ENCODE measurements around the gene PSMF1. TPM values are rescaled to one million over a fixed set of nuclear protein-coding genes. Genes with fewer than 3 reads are reported as not detected.

PSMF1 gene
- total and polyA plus RNA-seq, 2 donors from 2014 or later = 93.2 to 135 TPM

DNA sequence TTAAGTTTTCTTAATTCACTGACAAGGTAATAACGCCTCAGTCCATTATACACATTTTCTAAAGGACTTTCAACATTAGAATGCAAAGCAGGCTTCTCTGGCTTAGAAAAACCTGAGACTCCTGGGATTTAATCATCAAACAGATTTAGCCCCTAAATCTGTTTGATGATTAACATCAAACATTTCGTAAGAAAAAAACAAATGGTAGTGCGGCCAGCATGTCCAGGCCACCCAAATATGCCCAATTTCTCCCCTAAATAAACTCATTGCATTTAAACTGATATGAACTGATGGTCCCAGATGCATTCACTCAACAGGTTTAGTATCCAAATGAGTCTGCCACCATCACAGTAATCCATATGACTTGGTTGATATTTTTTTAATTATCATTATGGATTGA, 60.2 kb downstream of the PSMF1 start:
- no peaks in the 10 kb centered on the region for H3K4me1 ChIP-seq (ENCODE audit: control insufficient read depth in 2 of 3, insufficient read depth in 2 of 3, low read depth in 1 of 3, low read length in 3 of 3)
- no peak for DNase-seq
- no peaks in the 10 kb centered on the region for H3K9me3 ChIP-seq (ENCODE audit: control insufficient read depth in 2 of 3, insufficient read depth in 1 of 3, low read length in 3 of 3)
- H3K27ac ChIP-seq (ENCODE audit: low read depth in 2 of 2, low read length in 2 of 2) = no peak overlapping the region
- TF ChIP-seq, protein P1, sequence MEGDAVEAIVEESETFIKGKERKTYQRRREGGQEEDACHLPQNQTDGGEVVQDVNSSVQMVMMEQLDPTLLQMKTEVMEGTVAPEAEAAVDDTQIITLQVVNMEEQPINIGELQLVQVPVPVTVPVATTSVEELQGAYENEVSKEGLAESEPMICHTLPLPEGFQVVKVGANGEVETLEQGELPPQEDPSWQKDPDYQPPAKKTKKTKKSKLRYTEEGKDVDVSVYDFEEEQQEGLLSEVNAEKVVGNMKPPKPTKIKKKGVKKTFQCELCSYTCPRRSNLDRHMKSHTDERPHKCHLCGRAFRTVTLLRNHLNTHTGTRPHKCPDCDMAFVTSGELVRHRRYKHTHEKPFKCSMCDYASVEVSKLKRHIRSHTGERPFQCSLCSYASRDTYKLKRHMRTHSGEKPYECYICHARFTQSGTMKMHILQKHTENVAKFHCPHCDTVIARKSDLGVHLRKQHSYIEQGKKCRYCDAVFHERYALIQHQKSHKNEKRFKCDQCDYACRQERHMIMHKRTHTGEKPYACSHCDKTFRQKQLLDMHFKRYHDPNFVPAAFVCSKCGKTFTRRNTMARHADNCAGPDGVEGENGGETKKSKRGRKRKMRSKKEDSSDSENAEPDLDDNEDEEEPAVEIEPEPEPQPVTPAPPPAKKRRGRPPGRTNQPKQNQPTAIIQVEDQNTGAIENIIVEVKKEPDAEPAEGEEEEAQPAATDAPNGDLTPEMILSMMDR (IDR thresholded peaks at IDR 0.05; ENCODE audit: borderline replicate concordance, extremely low read depth, insufficient read depth) = no peak
- peaks cover 0 to 1% (median 0%) of the 10 kb centered on the region in 3 donors for H3K36me3 ChIP-seq (ENCODE audit: control insufficient read depth in 2 of 3, insufficient read depth in 3 of 3, low read length in 3 of 3)
- no peak for FAIRE-seq
- H3K27me3 ChIP-seq (ENCODE audit: control insufficient read depth, insufficient read depth, low read length) = peaks cover 2% of the 10 kb centered on the region
- intact Hi-C loops (cut with DNase I) = no loop called here
- no peak overlapping the region for H3K4me3 ChIP-seq (ENCODE audit: low read length in 3 of 3)
- no peak overlapping the region for H3K9ac ChIP-seq (ENCODE audit: low read length in 3 of 3)

- no peak for DNase-seq
- intact Hi-C loops (cut with DNase I) = no loop called here
- TF ChIP-seq, protein P1 (IDR thresholded peaks at IDR 0.05; ENCODE audit: borderline replicate concordance, extremely low read depth, insufficient read depth) = no peak
These were observed 62.5 kb downstream of the PSMF1 start for GRCh38 chr20:1180949-1181348.

DNA sequence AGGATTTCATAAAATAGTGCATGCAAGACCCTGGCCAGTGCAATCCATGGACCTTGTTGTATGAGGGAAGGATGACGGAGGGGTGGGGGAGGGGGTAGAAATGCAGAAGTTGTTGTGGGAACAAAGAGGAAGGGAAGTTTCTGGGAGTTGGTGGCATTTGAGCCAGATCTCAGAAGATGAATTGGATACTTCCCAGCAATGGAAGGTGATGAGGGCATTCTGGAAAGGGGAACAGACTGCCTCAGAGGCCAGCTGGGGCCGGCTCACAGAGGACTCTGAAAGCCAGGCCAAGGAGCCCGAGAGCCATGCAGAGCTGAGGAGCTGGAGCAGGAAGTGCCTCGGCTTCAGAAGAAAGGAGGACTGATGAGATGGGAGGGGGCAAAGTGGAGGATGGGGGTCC, 63.7 kb downstream of the PSMF1 start:
- peaks cover 2% of the 10 kb centered on the region for H3K27me3 ChIP-seq (ENCODE audit: control insufficient read depth, insufficient read depth, low read length)
- no peaks in the 10 kb centered on the region for H3K36me3 ChIP-seq (ENCODE audit: control insufficient read depth in 2 of 3, insufficient read depth in 3 of 3, low read length in 3 of 3)
- FAIRE-seq (no peak), DNase-seq (no peak)
- H3K9me3 ChIP-seq (ENCODE audit: control insufficient read depth in 2 of 3, insufficient read depth in 1 of 3, low read length in 3 of 3) = no peaks in the 10 kb centered on the region
- TF ChIP-seq, protein P1 (IDR thresholded peaks at IDR 0.05; ENCODE audit: borderline replicate concordance, extremely low read depth, insufficient read depth) = no peak
- no peak overlapping the region for H3K27ac ChIP-seq (ENCODE audit: low read depth in 2 of 2, low read length in 2 of 2)
- H3K9ac ChIP-seq (ENCODE audit: low read length in 3 of 3) = no peak overlapping the region
- intact Hi-C loops (cut with DNase I) = no loop called here
- H3K4me1 ChIP-seq (ENCODE audit: control insufficient read depth in 2 of 3, insufficient read depth in 2 of 3, low read depth in 1 of 3, low read length in 3 of 3) = no peaks in the 10 kb centered on the region
- H3K4me3 ChIP-seq (ENCODE audit: low read length in 3 of 3) = no peak overlapping the region

More at GRCh38 chr20:1180949-1181348, 62.5 kb downstream of the PSMF1 start:
- Histone ChIP-seq H3K27me3 (ENCODE audit: control insufficient read depth, insufficient read depth, low read length) (peaks cover 2% of the 10 kb centered on the region), H3K36me3 (ENCODE audit: control insufficient read depth in 2 of 3, insufficient read depth in 3 of 3, low read length in 3 of 3) (no peaks in the 10 kb centered on the region), H3K4me1 (ENCODE audit: control insufficient read depth in 2 of 3, insufficient read depth in 2 of 3, low read depth in 1 of 3, low read length in 3 of 3) (no peaks in the 10 kb centered on the region), H3K27ac (ENCODE audit: low read depth in 2 of 2, low read length in 2 of 2) (no peak overlapping the region), H3K9me3 (ENCODE audit: control insufficient read depth in 2 of 3, insufficient read depth in 1 of 3, low read length in 3 of 3) (no peaks in the 10 kb centered on the region), H3K4me3 (ENCODE audit: low read length in 3 of 3) (no peak overlapping the region), H3K9ac (ENCODE audit: low read length in 3 of 3) (no peak overlapping the region)
- FAIRE-seq = no peak

GRCh38 chr20:1183153-1183552, 64.8 kb downstream of the PSMF1 start:
- FAIRE-seq = no peak
- TF ChIP-seq, protein P1 (IDR thresholded peaks at IDR 0.05; ENCODE audit: borderline replicate concordance, extremely low read depth, insufficient read depth) = no peak

More at GRCh38 chr20:1183153-1183552, 64.8 kb downstream of the PSMF1 start:
- Histone ChIP-seq H3K27me3 (ENCODE audit: control insufficient read depth, insufficient read depth, low read length) (peaks cover 2% of the 10 kb centered on the region), H3K27ac (ENCODE audit: low read depth in 2 of 2, low read length in 2 of 2) (no peak overlapping the region), H3K9ac (ENCODE audit: low read length in 3 of 3) (no peak overlapping the region), H3K4me1 (ENCODE audit: control insufficient read depth in 2 of 3, insufficient read depth in 2 of 3, low read depth in 1 of 3, low read length in 3 of 3) (no peaks in the 10 kb centered on the region), H3K9me3 (ENCODE audit: control insufficient read depth in 2 of 3, insufficient read depth in 1 of 3, low read length in 3 of 3) (no peaks in the 10 kb centered on the region), H3K36me3 (ENCODE audit: control insufficient read depth in 2 of 3, insufficient read depth in 3 of 3, low read length in 3 of 3) (no peaks in the 10 kb centered on the region), H3K4me3 (ENCODE audit: low read length in 3 of 3) (no peak overlapping the region)
- intact Hi-C loops (cut with DNase I) = no loop called here
- no peak for DNase-seq

Data from kidney (tissue), 14 donors.